C4-2B (cell line): ENCODE measurements around the gene HIVEP3.

Source experiments
- H3K27ac ChIP-seq: fragments of 450-650 bp; 2 replicates; pipeline ENCODE4 v1.5.1; 2017
- ZFX ChIP-seq: fragments of 450-650 bp; IDR thresholded peaks from 2 replicates; pipeline ENCODE4 v1.6.1; 2017
- TF ChIP-seq, protein P1 (sequence below): fragments of 450-650 bp; conservative IDR thresholded peaks from 2 replicates; pipeline ENCODE4 v1.5.1; 2017; ENCODE audit warnings: mild to moderate bottlenecking

Gene HIVEP3

DNA sequence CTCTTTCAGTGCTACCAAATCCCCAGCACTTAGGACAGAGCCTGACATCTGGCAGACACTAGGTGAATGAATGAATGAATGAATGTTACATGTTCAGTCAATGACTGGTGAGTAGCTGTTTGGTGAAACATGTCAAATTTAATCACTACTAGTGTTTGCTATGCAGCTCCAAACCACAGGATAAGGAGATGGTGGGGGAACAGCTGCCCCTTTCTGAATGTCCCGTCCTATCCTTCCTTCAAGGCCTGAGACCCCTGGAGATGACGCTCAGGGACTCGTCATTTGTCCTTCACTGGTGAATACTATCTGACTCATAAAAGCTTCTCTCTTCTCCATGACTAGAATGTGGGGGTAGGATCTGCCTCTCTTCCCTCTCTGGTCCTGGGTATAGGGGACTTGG, 175.4 kb downstream of the HIVEP3 start:
- TF ChIP-seq, protein P1, sequence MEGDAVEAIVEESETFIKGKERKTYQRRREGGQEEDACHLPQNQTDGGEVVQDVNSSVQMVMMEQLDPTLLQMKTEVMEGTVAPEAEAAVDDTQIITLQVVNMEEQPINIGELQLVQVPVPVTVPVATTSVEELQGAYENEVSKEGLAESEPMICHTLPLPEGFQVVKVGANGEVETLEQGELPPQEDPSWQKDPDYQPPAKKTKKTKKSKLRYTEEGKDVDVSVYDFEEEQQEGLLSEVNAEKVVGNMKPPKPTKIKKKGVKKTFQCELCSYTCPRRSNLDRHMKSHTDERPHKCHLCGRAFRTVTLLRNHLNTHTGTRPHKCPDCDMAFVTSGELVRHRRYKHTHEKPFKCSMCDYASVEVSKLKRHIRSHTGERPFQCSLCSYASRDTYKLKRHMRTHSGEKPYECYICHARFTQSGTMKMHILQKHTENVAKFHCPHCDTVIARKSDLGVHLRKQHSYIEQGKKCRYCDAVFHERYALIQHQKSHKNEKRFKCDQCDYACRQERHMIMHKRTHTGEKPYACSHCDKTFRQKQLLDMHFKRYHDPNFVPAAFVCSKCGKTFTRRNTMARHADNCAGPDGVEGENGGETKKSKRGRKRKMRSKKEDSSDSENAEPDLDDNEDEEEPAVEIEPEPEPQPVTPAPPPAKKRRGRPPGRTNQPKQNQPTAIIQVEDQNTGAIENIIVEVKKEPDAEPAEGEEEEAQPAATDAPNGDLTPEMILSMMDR: no peak
- no peak for TF ChIP-seq ZFX
- H3K27ac ChIP-seq: no peak overlapping the region

DNA sequence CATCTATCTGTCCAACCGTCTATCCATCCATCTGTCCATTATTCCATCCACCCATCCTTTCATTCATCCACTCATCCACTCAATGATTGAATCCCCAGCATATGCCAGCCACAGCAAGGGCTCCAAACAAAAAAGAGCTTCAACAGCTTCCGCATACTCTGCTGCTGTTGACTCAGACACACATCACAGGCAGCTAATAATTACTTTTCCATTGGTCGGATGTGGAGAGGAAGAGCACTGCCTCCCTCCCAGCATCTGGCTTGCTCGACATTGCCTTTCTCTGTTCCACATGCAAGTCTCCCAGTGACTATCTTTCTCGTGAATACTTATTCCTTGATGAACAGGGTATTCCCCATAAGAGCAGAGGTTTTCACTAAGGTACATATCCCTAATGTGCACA, 176.5 kb downstream of the HIVEP3 start:
- H3K27ac ChIP-seq: no peak overlapping the region
- TF ChIP-seq, protein P1: no peak
- TF ChIP-seq ZFX: no peak

DNA sequence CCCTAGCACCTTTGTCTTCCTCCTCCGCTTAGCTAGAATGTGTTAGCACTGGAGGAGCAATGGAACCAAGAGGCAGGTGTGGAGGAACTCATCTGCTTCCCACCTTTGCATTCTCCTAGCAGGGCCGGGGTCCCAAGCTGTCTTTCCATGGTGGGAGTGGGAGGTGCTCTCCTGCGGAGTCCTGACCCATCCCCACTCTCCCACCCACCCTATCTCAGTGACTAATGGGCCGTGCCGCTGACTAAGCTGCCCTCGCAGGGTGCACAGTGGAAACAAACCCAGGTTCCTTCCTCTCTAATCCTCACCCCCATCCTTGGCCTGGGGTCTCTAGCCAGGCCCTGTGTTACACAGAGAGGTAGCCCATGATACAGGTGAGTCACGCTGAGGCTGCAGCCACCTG, 177.5 kb downstream of the HIVEP3 start:
- TF ChIP-seq, protein P1: no peak
- TF ChIP-seq ZFX: no peak
- H3K27ac ChIP-seq: no peak overlapping the region

DNA sequence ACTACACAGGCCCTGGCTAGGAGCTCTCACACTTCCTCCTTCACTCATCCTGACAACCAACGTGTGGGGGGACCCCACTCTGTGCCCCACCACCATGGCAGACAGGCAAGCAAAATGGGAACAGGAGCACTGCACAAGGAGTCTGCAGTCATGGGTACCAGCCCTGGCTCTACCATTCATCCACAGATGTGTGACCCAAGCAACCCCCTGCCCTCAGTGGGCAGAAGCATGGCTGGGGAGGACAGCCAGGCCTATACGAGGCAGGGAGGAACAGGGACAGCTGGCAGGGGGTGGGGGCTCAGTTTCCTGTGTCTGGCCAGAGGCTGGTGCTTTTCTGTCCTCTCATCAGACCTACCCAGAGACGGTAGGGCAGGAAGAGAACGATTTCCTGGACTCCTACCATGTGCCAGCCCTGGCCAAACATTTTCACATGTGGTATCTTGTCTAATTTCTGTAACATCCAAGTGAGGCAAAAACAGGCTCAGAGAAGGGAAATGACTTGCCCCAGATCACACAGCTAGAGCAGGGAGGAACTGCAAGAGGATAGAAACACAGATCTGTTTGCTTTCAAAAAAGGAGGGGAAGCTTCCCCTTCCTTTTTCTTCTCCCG, 178.0 kb downstream of the HIVEP3 start:
- TF ChIP-seq, protein P1: no peak
- no peak for TF ChIP-seq ZFX
- H3K27ac ChIP-seq: no peak overlapping the region

DNA sequence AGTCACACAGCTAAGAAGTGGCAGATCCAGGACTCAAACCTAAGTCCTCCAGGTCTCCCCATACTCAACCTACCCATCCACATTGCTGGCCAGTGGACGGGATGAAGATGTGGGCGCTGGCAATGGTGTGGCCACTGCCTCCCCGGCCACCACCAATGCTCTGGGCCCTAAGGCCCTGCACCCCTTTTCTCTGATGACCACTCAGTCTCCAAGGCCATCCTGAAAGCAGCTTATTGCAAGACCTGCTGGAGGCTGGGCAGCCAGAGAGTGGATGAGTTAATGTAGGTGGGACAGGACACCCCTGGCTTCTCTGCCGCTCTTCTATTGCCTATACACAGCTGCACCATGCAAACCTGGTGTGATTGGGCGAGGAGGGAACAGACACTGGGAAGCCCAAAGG, 178.7 kb downstream of the HIVEP3 start:
- H3K27ac ChIP-seq: no peak overlapping the region
- TF ChIP-seq, protein P1: no peak
- no peak for TF ChIP-seq ZFX

DNA sequence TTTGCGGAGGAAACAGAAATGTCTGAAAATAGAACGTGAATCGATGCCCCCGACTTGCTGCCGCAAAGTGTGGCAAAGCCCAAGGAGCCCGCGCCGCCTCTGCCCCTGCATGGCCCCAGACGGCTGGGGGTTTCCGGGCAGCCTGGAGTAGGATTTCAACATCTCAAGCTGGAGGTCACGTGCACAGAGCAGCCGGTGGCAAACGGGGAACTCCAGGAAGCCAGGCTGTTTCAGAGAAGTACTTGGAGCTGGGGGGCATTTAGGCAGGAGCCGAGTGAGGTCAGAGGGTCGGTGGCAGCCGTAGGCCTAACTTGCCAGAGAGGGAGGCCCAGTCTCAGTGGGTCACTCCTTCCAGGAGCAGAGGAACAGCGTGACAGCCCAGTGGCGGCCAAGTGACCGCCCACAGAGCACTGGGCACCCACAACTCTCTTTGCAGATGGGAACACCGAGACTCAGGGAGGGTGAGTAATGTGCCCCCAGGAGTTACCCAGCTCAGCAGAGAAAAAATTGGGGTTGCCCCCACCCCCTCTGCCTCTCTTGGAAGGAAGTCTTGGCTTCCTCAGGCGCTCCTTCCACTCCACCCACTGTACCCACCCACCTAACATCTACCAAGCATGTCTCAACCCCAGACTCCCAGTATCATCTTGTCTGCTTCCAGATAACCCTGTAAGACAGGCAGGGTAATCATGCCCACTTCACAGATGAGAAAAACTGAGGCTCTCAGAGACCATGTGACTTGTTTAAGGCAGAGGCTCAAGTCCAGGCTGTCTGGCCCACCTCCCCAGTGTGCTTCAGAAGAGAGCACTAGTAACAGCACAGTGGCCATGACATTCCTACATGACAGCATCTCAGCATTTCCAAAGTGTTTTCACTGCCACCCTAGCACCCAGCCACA, 179.4 kb downstream of the HIVEP3 start:
- no peak for TF ChIP-seq ZFX
- TF ChIP-seq, protein P1: no peak

DNA sequence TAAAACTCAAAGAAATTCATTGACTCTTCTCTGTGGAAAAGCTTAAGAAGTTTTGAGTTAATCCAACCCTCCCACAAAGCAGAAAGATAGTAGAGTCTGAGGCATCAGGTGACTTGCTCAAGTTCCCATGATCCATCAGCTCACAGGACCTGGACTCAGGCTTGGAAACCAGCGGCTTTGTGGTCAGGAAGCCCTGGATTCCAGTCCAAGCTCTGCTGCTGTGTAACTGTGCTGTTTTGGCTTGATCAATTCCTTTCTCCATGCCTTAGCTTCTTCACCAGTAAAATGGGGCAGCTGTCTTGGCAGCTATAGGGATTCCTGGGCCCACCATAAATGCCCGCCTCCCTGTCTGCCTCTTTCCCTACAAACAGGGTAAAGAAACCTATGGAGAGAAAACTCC, 180.2 kb downstream of the HIVEP3 start:
- TF ChIP-seq ZFX: no peak
- TF ChIP-seq, protein P1: no peak
- H3K27ac ChIP-seq: no peak overlapping the region

More for the DNA sequence above, 179.4 kb downstream of the HIVEP3 start:
- no peak overlapping the region for H3K27ac ChIP-seq
